Colonic mucosa (tissue), 4 donors: ENCODE measurements around the gene IYD. TPM values are rescaled to one million over a fixed set of nuclear protein-coding genes. Genes with fewer than 3 reads are reported as not detected.

ENCODE experiments used
- DNase-seq: peaks from one replicate; pipeline ENCODE4 v3.0.0-alpha.2; 2020
- H3K27ac ChIP-seq: fragments of 200-600 bp; one replicate; pipeline ENCODE4 v1.8.0; 2021
- H3K27me3 ChIP-seq: fragments of 200-600 bp; one replicate; pipeline ENCODE4 v1.8.0; 2021
- H3K36me3 ChIP-seq: fragments of 200-600 bp; one replicate; pipeline ENCODE4 v1.8.0; 2021
- H3K4me1 ChIP-seq: fragments of 200-600 bp; one replicate; pipeline ENCODE4 v1.8.0; 2021; ENCODE audit warnings: mild to moderate bottlenecking
- H3K4me3 ChIP-seq: fragments of 200-600 bp; one replicate; pipeline ENCODE4 v1.8.0; 2021
- H3K9ac ChIP-seq, 2 donors: one replicate each; pipeline ENCODE4 v1.7.0; 2013; ENCODE audit warnings: control low read depth in 2 of 2, low read depth in 2 of 2, low read length in 2 of 2
- H3K9me3 ChIP-seq: fragments of 200-600 bp; one replicate; pipeline ENCODE4 v1.8.0; 2021
- intact Hi-C: fragments of 100-400 bp; cut with DNase I; formaldehyde crosslinking; loops from one replicate; pipeline ENCODE4 v1.14.1; 2022
- total RNA-seq, 2 donors: library from RNA; stranded (reverse); fragmentation: NEBNext Ultra II Directional in 1 of 2; extraction: Animal tissue kit (Norgen Biotek cat#: 25700) in 1 of 2; gene quantifications; one replicate each; pipeline ENCODE4 v1.2.1, GENCODE V29; 2021
- TF ChIP-seq, protein P1 (sequence below): fragments of 200-600 bp; IDR thresholded peaks from one replicate; pipeline ENCODE4 v1.8.0; 2022; ENCODE audit warnings: antibody characterized with exemption, mild to moderate bottlenecking
- donor health status: healthy.
- donor health status: DM: no; HTN: no; CAD: no.
- donor health status: DM: no; HTN: no; CAD: no.

IYD gene
- total RNA-seq, 2 donors from 2014 or later, result 8.7 to 10.4 TPM

DNA sequence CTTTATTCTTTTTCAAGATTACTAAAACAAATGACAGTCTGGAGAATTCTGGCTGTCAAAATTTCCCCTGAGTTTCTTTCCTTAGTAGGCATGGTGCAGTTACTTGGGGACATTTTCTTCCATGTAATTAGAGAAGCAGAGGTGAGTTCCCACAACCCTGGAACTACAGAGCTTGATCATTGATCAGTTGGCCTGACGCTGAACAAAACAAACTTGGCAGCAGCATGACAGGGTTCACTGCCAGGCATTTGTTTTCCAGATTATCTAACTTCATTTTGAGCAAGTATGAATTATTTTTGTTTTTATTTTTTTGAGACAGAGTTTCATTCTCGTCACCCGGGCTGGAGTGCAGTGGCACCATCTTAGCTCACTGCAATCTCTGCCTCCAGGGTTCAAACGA lies 22.6 kb downstream of the IYD start:
- intact Hi-C loops, result loop anchor here (5.0 kb wide), 2 partner anchors 54 to 304 kb away; no protein-coding TSS in a partner anchor
- H3K4me1 ChIP-seq, result no peaks in the 10 kb centered on the region
- DNase-seq, result no peak
- no peak overlapping the region for H3K27ac ChIP-seq
- H3K9ac ChIP-seq, result no peak overlapping the region
- no peaks in the 10 kb centered on the region for H3K27me3 ChIP-seq
- H3K4me3 ChIP-seq, result no peak overlapping the region
- H3K9me3 ChIP-seq, result no peaks in the 10 kb centered on the region
- TF ChIP-seq, protein P1, sequence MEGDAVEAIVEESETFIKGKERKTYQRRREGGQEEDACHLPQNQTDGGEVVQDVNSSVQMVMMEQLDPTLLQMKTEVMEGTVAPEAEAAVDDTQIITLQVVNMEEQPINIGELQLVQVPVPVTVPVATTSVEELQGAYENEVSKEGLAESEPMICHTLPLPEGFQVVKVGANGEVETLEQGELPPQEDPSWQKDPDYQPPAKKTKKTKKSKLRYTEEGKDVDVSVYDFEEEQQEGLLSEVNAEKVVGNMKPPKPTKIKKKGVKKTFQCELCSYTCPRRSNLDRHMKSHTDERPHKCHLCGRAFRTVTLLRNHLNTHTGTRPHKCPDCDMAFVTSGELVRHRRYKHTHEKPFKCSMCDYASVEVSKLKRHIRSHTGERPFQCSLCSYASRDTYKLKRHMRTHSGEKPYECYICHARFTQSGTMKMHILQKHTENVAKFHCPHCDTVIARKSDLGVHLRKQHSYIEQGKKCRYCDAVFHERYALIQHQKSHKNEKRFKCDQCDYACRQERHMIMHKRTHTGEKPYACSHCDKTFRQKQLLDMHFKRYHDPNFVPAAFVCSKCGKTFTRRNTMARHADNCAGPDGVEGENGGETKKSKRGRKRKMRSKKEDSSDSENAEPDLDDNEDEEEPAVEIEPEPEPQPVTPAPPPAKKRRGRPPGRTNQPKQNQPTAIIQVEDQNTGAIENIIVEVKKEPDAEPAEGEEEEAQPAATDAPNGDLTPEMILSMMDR, result no peak
- no peaks in the 10 kb centered on the region for H3K36me3 ChIP-seq

GRCh38 chr6:150391890-150392289 lies 23.1 kb downstream of the IYD start:
- no peaks in the 10 kb centered on the region for H3K27me3 ChIP-seq
- intact Hi-C loops, result loop anchor here (5.0 kb wide), 2 partner anchors 55 to 305 kb away; no protein-coding TSS in a partner anchor
- no peak overlapping the region for H3K4me3 ChIP-seq
- no peak for DNase-seq
- H3K4me1 ChIP-seq, result no peaks in the 10 kb centered on the region
- H3K27ac ChIP-seq, result no peak overlapping the region
- no peaks in the 10 kb centered on the region for H3K9me3 ChIP-seq
- no peaks in the 10 kb centered on the region for H3K36me3 ChIP-seq
- H3K9ac ChIP-seq, result no peak overlapping the region
- TF ChIP-seq, protein P1, result no peak

DNA sequence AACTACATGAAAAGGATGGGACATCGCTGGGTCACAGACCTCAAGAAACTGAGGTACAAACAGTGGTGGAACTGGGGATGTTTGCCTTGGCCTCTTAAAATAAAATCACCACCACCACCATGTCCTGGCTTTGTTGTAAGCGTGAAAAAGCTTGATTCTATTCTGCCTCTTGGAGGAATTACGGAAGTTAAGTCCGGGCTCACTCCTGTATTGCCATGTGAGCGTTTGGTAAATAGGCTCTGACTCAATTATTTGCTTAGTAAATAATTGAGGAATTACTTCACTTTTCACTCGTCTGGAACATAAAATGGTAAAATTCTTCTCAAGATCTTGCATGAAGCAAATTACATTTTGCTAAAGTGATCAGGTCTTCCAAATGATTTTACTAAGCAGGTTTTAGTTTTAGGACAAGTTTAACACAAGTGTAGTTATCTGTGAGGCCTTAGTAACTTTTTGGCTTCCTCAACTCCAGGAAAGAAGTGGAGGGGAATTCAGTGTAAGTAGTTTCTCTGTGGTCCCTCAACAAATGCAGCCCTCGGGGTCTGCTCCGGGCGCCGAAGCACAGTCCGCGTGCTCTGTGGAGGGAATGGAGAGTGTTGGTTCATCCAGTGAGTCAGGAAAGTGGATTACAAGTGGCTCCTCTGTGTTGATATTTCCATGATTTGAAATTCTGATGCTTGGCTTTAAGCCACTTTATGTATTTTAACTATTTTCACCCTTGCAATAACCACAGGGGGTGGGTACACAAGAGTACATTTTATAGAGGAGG lies 23.8 kb downstream of the IYD start:
- H3K27ac ChIP-seq, result no peak overlapping the region
- H3K4me3 ChIP-seq, result no peak overlapping the region
- intact Hi-C loops, result loop anchor here (5.0 kb wide), 2 partner anchors 55 to 305 kb away; no protein-coding TSS in a partner anchor
- H3K9me3 ChIP-seq, result no peaks in the 10 kb centered on the region
- H3K9ac ChIP-seq, result no peak overlapping the region
- TF ChIP-seq, protein P1, result no peak
- no peaks in the 10 kb centered on the region for H3K27me3 ChIP-seq
- DNase-seq, result no peak
- H3K4me1 ChIP-seq, result no peaks in the 10 kb centered on the region
- no peaks in the 10 kb centered on the region for H3K36me3 ChIP-seq

DNA sequence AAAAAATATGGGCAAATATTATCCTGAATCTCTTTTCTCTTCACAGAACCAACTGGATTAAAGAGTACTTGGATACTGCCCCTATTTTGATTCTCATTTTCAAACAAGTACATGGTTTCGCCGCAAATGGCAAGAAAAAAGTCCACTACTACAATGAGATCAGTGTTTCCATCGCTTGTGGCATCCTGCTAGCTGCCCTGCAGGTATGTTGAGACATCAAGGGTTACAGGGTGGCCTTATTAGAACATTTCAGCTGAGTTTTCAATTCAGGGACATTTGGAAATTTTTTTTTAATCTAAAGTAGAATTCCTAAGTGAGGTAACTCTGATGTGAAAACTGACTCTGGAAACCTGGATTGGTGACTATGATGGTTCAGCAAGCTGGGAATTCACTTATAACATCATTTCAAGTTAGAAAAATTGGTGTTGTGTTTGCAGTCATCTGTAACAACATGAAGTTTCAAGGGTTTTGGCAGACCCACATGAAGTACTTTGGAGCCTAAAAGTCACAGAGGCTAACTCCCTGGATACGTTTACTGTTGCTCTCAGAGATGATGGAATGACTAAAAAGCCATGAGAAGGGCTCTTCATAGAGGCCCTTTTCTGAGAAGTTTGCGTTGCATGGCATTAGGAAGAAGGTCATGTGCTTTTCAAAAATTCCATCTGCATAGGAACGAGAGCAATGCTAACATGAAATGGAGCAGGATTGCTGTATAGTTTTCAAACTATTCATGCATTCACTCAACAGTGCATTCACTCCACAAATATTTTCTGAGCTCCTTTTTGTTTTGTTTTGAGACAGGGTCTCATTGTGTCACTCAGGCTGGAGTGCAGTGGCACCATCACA lies 25.5 kb downstream of the IYD start:
- intact Hi-C loops, result loop anchor here (5.0 kb wide), 2 partner anchors 57 to 307 kb away; no protein-coding TSS in a partner anchor
- Histone ChIP-seq H3K36me3 (no peaks in the 10 kb centered on the region), H3K27me3 (no peaks in the 10 kb centered on the region), H3K4me1 (no peaks in the 10 kb centered on the region), H3K27ac (no peak overlapping the region), H3K9ac (no peak overlapping the region), H3K9me3 (no peaks in the 10 kb centered on the region), H3K4me3 (no peak overlapping the region)
- TF ChIP-seq, protein P1, result no peak
- DNase-seq, result no peak

- H3K27ac ChIP-seq, result no peak overlapping the region
- no peak overlapping the region for H3K9ac ChIP-seq
- H3K4me3 ChIP-seq, result no peak overlapping the region
- no peaks in the 10 kb centered on the region for H3K4me1 ChIP-seq
- H3K36me3 ChIP-seq, result no peaks in the 10 kb centered on the region
- no peaks in the 10 kb centered on the region for H3K9me3 ChIP-seq
- DNase-seq, result no peak
- no peaks in the 10 kb centered on the region for H3K27me3 ChIP-seq
- intact Hi-C loops, result loop anchor here (5.0 kb wide), 2 partner anchors 58 to 308 kb away; no protein-coding TSS in a partner anchor
- TF ChIP-seq, protein P1, result no peak
These were observed 26.1 kb downstream of the IYD start for GRCh38 chr6:150394899-150395295.
